GM21786 (cell line): ENCODE results near the gene ZNF484.
"Not testable (repeated sequence)": the region's sequence is repeated elsewhere in the genome, so short reads cannot be mapped to it uniquely, and the experiment has no call there.

Source experiments
- ATAC-seq: cut with Tn5 transposase; IDR thresholded peaks from one replicate; pipeline ENCODE4 v1.9.1; 2021; ENCODE audit not compliant: unreplicated experiment

The ZNF484 gene

DNA sequence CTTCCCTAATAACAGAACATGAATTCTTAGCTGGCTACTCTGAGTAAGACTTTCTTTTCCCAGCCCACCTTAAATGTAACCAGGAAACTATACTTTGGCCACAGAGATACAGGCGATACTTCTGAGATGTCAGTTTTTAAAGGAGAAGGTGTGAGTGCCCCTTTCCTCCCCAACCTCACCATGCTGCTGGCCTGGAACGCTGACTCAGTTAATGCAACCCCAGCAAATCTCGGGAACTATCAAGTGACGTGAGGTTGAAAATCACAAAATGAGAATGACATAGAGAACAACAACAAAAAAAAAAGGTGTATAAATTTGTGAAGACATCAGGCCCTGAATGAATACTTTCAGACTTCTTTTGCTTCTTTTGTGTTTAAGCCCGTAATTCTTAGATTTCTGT, 13.7 kb downstream of the ZNF484 start:
- ATAC-seq = no peak

DNA sequence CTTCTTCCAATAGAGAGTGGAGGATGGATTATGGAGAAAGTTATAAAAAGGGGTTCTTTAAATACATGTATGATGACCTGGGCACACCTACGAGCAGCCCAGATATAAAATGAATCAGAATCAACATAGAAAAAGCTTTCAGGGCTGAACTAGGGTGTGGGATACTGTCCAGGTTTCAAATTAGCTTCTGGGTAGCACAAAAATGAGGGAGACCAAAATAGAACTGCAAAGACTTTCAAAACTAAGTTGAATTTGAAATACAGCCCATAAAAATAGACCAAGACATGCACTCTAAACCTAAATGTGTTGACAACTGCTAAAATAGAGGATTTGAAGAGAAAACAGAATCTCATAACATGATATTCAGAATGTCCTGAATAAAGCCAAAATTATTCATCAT, 17.0 kb downstream of the ZNF484 start:
- ATAC-seq = no peak

DNA sequence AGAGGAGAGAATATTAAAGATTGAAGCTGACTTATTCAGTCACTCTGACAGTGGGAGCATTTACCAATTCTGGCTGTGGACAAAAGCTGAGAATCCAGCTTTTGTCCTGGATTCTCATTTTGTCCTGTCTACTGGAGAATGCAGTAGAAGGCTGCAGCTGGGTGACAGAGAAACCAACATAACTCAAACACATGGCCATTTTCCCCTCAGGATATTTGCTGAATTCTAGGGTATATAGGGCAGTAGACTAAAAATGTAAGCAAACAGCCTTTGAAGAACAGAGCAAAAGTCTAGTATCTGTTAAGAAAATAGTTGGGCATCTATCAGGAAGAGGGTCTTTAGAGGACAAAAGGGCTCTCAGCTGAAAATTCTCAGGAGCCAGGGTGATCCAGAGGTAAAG, 20.6 kb downstream of the ZNF484 start:
- ATAC-seq = no peak

DNA sequence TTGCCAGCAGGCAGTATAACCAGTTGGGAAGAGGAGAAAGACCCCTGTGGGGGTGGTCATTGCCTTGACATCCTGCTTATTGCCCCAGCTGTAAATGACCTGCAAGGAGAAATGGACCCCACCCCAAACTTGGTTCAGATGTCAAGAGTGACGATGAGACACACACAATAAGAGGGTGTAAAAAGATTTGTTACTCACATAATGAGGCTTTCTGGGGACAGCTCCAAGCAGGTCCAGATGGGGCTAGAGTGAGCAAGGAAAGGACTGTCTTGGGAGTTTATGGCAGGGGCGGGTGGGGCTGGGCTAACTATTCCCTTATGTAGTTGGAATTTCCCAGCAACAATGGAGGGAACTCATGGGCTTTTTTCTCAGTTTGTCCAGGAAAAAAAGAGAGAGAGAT, 24.1 kb downstream of the ZNF484 start:
- no peak for ATAC-seq

DNA sequence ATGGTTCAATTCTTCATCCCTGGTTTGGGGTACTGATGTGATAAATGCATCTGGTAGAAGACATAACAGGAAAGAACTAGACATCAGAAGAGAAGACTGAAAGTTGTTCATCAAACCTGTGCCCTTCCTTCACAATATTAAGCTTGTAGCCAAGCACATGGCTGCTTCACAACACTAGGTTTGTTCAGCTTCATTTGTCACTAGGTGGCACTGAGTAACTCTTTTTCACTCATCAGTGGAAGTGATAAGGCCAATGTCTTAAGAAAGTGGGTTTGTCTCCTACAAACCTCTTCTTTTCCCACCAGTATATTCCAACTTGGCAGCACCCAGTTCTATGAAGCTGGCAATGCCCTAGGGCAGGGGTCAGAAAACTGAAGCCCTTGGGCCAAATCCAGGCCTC, 26.9 kb downstream of the ZNF484 start:
- no peak for ATAC-seq

DNA sequence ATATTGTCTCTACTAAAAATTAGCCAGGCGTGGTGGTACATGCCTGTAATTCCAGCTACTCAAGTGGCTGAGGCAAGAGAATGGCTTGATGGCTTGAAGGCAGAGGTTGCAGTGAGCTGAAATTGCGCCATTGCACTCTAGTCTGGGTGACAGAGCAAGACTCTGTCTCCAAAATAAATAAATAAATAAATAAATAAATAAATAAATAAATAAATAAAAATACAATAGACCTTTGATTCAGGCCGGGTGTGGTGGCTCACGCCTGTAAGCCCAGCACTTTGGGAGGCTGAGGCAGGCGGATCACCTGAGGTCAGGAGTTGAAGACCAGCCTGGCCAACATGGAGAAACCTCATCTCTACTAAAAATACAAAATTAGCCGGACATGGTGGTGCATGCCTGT, 29.1 kb downstream of the ZNF484 start:
- not testable (repeated sequence) for ATAC-seq

DNA sequence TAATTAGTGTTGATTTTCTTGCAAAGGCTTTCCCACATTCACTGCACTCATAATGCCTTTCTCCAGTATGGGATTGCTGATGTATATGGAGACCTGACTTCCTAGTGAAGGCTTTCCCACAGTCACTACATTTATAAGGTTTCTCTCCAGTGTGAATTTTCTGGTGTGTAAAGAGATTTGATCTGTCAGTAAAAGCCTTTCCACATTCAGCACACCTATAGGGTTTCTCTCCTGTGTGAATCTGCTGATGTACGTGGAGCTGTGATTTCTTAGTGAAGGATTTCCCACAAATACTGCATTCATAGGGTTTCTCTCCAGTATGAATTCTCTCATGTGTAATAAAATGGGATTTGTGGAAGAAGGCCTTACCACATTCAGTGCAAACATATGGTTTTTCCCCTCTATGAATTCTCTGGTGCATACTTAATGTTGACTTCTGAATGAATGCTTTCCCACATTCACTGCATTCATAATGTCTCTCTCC, 31.1 kb downstream of the ZNF484 start:
- no peak for ATAC-seq

DNA sequence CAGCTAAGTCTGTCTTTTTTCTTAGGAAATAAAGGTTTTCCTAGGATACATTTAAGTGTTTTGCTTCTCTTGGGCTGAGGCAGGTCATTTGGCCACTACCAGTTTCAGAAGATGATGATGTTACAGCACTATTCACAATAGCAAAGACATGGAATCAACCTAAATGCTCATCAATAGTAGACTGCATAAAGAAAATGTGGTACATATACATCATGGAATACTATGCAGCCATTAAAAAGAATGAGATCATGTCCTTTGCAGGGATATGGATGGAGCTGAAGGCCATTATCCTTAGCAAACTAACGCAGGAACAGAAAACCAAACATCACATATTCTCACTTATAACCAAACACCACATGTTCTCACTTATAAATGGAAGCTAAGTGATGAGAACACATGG, 39.4 kb downstream of the ZNF484 start:
- ATAC-seq = not testable (repeated sequence)

DNA sequence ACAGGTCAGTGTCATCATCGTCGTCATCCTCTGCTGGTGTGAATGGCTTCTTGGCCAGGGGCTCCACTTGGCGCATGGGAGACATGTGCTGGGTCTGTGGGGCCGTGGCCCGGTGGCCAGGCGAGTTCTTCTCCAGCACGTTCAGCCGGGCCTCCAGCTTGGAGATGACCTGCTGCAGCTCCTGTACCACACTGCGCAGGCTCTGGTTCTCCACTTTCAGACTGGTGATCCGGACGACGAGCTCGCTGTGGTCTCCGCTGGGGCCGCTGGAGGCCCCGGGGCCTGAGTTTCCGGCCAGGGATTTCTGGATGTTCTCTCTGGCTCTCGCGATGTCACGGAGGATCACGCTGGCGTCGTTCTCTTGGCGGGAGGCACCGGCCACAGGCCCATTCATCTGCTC, 40.6 kb downstream of the ZNF484 start:
- no peak for ATAC-seq

DNA sequence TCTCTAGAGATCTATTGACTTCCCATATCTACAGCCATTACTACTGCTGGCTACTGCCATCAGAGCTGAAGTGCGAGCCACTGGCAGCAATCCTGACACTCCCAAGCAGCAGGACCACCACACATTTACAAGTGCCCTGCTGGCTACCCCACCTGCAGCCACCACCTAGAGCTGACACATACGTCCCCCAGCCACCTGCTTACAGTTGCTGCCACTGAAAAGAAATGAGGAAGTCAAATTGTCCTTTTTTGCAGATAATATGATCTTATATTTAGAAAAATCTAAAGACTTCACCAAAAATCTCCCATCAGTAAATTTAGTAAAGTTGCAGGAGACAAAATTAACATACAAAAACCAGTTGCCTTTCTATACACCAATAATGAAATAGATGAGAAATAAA, 48.4 kb downstream of the ZNF484 start:
- ATAC-seq = no peak

DNA sequence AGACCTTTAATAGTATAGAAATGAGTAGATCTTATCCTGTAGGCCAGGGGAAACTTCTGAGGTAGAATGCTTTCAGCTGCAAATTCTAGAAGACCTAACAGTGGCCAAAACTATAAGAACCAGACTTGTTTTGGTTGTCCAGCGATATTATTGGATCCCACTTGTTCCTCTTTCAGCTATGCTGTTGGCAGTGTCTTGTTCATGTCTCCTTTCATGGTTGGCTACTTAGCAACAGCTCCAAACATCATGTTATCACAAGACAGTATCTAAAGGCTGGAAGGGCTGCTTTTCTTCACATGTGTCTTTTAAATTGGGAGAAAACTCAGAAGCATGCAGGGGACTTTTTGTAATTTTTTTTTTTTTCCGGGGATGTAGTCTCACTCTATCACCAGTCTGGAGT, 52.8 kb downstream of the ZNF484 start:
- ATAC-seq = not testable (repeated sequence)

DNA sequence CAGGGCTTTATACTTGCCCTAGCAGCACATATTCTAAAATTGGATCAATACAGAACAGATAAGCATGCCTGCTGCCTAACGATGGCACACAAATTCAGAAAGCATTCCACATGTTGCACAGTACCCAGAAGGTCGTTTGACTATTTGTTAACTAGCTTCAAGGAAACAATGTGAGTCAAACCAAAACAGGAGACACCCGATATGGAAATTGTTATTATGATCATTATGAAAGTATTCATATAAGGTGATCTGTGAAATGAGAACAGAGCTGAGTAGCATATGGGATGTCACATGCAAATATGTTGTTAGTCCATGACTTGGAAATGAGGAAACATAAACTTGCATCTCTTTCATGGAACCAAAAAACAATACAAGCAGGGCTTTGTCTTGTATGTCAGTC, 56.9 kb downstream of the ZNF484 start:
- ATAC-seq = no peak

DNA sequence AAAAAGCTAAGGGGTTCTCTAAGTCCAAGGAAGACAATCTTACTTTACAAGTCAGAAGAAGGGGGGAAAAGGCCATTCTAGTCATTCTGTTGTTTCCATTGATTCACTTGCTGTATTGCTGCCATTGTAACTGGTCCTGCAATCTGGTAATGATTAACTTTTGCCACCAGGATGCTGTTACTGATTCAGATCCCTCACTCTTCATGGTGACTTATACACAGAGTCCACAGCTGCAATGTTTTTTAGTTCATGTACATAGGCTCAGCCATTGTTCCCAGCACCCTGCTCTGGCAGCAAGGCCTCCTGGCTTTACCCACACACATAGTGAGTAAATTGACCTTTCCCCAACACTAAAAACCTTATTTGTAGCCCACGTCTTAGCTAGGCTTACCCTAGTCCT, 57.9 kb downstream of the ZNF484 start:
- not testable (repeated sequence) for ATAC-seq

DNA sequence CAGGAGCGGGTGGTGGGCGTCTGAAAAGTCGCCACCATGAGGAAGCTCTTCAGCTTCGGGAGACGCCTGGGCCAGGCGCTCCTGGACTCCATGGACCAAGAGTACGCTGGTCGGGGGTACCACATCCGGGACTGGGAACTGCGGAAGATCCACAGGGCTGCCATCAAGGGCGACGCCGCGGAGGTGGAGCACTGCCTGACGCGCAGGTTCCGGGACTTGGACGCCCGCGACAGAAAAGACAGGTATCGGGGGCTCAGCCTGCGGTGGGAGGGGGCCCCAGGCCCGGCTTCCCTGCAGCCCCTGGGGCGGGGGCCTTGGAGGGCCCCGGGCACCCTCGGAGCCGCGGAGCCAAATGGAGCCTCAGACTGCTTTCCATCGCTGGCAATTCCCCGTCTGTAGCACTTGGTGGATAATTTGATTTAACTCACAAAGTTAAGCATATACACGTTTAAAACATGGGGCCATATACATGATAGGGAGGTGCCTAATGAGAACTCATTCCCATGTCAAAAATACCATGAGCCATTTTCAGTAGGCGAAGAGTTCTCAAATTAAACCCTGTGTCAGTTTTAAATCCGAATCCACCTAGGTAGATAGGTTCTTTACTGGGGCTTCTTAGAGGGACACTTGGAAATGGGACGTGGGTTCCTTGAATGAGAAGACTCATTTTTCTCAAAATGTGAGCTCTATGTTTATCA, 68.1 kb downstream of the ZNF484 start:
- ATAC-seq = not testable (repeated sequence)

DNA sequence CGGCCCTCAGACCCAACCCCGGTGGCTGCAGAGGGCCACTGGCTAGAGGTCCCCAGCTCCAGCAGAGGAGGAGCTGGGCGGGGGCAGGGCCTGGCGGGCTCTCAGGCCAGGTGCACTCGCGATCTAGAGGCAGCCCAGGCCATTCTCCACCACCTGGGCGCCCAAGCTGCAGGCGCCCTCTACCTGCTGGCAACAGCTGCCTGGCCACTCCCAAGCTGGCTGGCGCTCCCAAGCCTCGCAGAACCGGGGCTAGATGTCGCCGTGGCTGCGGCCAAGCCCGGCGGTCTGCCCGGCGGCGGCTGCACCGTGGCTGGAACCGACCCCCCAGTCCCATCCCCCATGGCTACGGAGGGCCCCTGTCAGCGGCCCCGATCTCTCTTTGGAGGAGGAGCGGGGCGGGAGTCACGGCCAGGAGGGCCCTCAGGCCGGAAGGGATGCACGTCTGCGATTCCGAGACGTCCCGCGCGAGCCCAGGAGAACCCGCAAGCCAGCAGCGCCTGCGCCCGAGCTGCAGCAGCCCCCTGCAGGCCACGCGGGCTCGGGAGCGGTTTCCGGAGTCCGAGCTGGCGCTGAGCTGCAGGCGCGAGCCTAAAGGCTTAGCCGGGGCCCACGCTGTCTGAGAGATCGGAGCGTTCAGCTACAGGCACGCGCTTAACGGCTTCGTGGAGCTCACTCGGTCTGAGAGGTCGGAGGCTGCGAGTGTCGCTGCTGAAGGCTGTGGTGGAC, 68.9 kb downstream of the ZNF484 start:
- no peak for ATAC-seq

DNA sequence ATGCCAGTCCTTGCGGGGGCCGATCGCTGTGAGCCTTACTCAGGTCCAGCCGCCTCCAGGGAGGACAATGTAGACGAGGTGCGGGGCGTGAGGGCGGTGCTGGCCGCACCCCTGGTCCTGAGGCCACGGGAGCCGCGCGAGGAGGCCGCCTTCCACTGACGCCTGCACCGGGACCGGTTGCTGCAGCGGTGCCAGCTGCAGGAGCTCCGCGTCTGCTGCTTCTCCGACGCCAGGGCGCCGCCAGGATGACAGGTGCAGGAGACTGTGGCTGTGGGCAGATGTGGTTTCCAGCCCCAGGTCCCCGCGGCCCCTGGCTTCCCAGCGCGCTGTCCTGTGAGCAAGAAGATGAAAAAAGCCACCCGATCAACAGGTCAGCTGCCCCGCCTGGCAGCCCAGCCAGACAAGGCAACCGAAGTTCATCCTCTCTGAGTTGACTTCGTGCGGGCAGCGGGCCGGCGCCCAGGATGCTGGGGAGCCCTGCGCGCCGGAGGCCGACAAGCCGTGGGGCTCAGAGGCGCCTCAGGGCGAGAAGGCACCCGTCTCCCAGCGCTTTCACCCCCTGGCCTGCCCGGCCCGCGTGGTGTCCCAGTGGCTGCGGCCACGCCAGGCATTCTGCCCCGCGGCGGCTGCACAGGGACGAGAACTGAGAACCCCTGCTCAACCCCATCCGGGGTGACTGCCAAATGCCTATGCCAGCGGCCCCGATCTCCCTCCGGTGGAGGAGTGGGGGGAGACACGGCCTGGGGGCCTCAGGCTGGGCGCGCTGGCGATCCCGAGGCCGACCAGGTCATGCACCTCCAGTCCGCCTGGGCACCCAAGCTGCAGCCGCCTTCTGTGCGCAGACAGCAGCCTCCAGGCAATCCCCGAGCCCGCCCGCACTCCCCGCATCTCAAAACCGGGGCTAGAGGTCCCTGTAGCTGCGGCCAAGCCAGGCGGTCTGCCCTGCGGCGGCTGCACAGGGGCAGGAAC, 69.8 kb downstream of the ZNF484 start:
- no peak for ATAC-seq

DNA sequence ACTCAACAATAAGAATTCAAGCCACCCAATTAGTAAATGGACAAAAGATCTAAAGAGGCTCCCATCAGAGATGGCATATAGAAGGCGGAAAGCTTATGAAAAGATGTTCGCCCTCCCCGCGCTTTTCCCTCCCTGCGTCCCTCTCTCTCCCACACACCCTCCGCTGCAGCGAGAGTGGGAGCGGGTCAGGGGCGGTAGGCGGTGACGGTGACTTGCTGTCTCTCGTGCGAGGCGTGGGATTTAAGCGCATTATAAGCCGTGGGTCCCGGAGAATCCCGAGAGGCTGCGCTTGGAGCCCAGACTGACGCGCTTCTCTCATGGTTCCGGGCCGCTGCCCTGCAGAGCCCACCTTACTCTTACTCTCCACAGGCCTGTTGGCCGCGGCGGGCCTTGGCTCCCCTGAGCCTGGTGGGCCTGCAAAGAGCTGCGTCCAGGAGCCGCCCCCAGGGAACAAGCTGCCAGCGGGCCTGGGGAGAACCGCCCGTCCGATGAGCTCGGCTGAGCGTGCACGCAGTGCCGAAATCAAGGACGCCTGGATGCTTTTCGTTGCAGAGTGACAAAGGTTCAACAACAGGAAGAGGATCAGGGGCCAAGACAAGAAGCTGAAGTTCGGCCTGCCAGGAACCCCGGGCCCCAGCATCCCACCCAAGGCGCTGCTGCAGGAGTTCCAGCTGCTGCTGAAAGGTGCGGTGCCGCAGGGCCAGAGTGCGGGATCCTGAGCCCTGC, 70.6 kb downstream of the ZNF484 start:
- ATAC-seq = no peak

DNA sequence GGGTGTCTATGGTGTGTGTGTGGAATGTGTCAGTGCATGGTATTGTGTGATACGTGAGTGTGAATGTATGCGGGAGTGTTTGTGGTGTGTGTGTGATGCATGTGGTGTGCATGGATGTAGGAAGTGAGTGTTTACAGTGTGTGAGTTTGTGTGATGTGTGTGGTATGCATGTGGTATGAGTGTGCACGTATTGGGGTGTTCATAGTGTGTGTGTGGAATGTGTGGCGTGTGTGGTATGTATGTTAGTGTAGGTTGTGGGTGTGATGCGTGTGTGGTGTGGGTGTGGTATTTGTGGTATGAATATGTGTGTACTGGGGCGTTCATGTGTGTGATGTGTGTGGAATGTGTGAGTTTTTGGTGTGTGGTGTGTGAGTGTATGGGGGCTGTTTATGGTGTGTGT, 73.1 kb downstream of the ZNF484 start:
- ATAC-seq = no peak

DNA sequence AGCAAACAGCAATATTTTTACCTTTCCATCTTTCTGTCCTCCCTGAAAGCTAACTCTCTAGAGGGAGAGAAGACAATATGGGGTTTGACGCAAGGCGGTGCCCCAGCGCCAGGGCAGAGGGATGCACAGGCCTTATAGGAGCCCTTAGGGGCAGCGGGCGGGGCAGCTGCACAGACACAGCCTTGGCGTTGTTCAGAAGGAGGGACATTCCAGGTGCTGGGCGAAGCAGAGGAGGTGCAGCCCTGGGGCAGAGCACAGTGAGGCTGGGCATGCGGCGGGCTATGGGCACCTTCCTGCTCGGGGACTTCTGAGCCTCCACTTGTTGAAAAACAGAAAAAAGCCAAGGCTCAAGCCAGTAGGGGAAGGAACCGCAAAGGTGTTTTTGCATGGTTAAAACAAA, 79.5 kb downstream of the ZNF484 start:
- ATAC-seq = no peak

DNA sequence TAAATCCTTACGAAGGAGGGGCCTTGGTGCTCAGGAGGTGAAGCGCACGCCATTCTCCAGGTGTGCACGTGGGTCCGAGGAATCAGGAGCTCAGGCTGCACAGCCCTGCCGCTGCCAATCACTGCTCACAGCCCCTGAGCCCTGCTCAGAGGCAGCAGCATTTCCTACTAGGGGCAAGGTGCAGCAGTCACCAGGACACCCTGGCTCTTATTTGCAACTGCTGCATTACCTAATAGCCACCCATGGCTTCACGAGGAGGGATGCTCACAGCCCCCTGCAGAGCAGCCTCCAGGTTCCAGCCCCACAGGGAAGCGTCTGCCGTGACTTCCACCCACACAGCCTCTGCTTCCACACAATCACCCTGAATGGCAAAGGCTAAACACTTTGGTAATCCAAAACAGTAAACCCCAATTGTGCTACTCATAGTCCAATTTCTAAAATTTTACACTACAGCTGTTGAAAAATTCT, 81.5 kb downstream of the ZNF484 start:
- ATAC-seq = not testable (repeated sequence)
